Panc1 (cell line): ENCODE measurements around the gene TIMM17A. TPM values are rescaled to one million over a fixed set of nuclear protein-coding genes. Genes with fewer than 3 reads are reported as not detected.

ENCODE experiments used
- ATAC-seq: fragments of 200-7000 bp; cut with Tn5 transposase; 2 replicates; pipeline ENCODE4 v1.9.1; 2020; ENCODE audit warnings: mild to moderate bottlenecking, moderate library complexity
- BruUV-seq: library from RNA; stranded (reverse); fragments of 400-500 nt; replicated peaks from 2 replicates; lab custom pipeline; 2021; lab: Mats Ljungman, UMichigan
- CTCF ChIA-PET: fragments of 300-600 bp; sonication (Branson Sonifier 250); formaldehyde crosslinking; loops from one replicate; lab custom pipeline; 2022; ENCODE audit warnings: antibody characterized with exemption; lab: Charles Lee
- POLR2A ChIA-PET: fragments of 300-600 bp; sonication (Branson Sonifier 250); formaldehyde crosslinking; loops from one replicate; lab custom pipeline; 2022; ENCODE audit warnings: antibody characterized with exemption; lab: Charles Lee
- DNase-seq: peaks from one replicate; pipeline ENCODE4 v3.0.0-alpha.2; 2010; ENCODE audit warnings: low read depth, low spot score
- H3K27ac ChIP-seq: 2 replicates; pipeline ENCODE4 v1.5.1; 2011; ENCODE audit warnings: mild to moderate bottlenecking, low read length, inconsistent platforms
- H3K27me3 ChIP-seq: fragments of 200-500 bp; sonication (Bioruptor generic); 2 replicates; pipeline ENCODE4 v1.6.0; 2014; ENCODE audit warnings: low read length, inconsistent platforms; ENCODE audit not compliant: control insufficient read depth, insufficient read depth
- H3K36me3 ChIP-seq: fragments of 200-500 bp; sonication (Bioruptor generic); 2 replicates; pipeline ENCODE4 v1.5.1; 2014; ENCODE audit warnings: inconsistent platforms, mild to moderate bottlenecking, low read length, moderate library complexity; ENCODE audit not compliant: control insufficient read depth, insufficient read depth
- H3K4me1 ChIP-seq: 2 replicates; pipeline ENCODE4 v1.5.1; 2011; ENCODE audit warnings: inconsistent platforms, mild to moderate bottlenecking, low read length, moderate library complexity; ENCODE audit not compliant: control insufficient read depth, insufficient read depth
- H3K4me3 ChIP-seq, 2 experiments: 2 replicates each; pipeline ENCODE4 v1.5.1; 2011 to 2012; ENCODE audit warnings: low read depth in 2 of 2, low read length in 2 of 2, mild to moderate bottlenecking in 2 of 2, inconsistent platforms in 1 of 2, moderate library complexity in 1 of 2
- H3K9me3 ChIP-seq: fragments of 200-500 bp; sonication (Bioruptor generic); 2 replicates; pipeline ENCODE4 v1.5.1; 2014; ENCODE audit warnings: low read depth, mild to moderate bottlenecking, inconsistent platforms, low read length, moderate library complexity; ENCODE audit not compliant: control insufficient read depth, insufficient read depth
- CTCF ChIP-seq: fragments of 450-650 bp; IDR thresholded peaks from 2 replicates; pipeline ENCODE4 v1.5.1; 2017; ENCODE audit warnings: mild to moderate bottlenecking
- POLR2AphosphoS5 ChIP-seq: IDR thresholded peaks from 2 replicates; pipeline ENCODE4 v1.6.1; 2012; ENCODE audit warnings: mild to moderate bottlenecking, low read depth, low read length, moderate library complexity
- REST ChIP-seq, 2 experiments: IDR thresholded peaks; 2 replicates each; pipeline ENCODE4 v1.6.1; 2011 to 2012; ENCODE audit warnings: low read depth in 2 of 2, control low read depth in 1 of 2, low read length in 1 of 2, mild to moderate bottlenecking in 1 of 2, moderate library complexity in 1 of 2; ENCODE audit not compliant: insufficient read depth in 1 of 2
- SIN3A ChIP-seq: IDR thresholded peaks from 2 replicates; pipeline ENCODE4 v1.6.1; 2012; ENCODE audit warnings: low read depth, mild to moderate bottlenecking, low read length, moderate library complexity, borderline replicate concordance; ENCODE audit not compliant: insufficient read depth
- TCF7L2 ChIP-seq: IDR thresholded peaks from 2 replicates; pipeline ENCODE4 v1.6.1; 2011; ENCODE audit warnings: mild to moderate bottlenecking, low read depth, low read length, inconsistent platforms
- in situ Hi-C: cut with HindIII; loops from 2 replicates; pipeline ENCODE4 v1.10.0; 2016; ENCODE audit warnings: low sequenced_read_pairs, low pct_unique_long_range_greater_than_20kb
- intact Hi-C: fragments of 100-400 bp; cut with micrococcal nuclease; formaldehyde crosslinking; loops from one replicate; pipeline ENCODE4 v1.10.0; 2022; ENCODE audit not compliant: unreplicated experiment
- total RNA-seq: library from RNA; stranded (reverse); gene quantifications from one replicate; pipeline ENCODE4 v1.2.1, GENCODE V29; 2021; ENCODE audit not compliant: unreplicated experiment

The TIMM17A gene
- total RNA-seq, 1 experiment from 2014 or later, result 118 TPM

- in situ Hi-C loops, result no loop called here
- TF ChIP-seq SIN3A (no peak), POLR2AphosphoS5 (no peak), CTCF (no peak), REST (IDR thresholded peaks at IDR 0.05; ENCODE audit: insufficient read depth in 1 of 2, low read depth in 2 of 2, low read length in 1 of 2) (no peak), TCF7L2 (no peak)
- intact Hi-C loops, result no loop called here
Measured at GRCh38 chr1:201947697-201948008, 7.7 kb upstream of the TIMM17A start.

GRCh38 chr1:201949491-201949890 lies 5.8 kb upstream of the TIMM17A start:
- ATAC-seq (no peak), DNase-seq (no peak)
- no peaks in the 10 kb centered on the region for H3K36me3 ChIP-seq
- CTCF ChIA-PET, result interaction anchor here (0.5 to 0.7 kb wide), 3 partner anchors 316 to 937 kb away, joined by 3 to 6 read pairs (median 3); no protein-coding TSS in a partner anchor
- no peaks in the 10 kb centered on the region for H3K9me3 ChIP-seq
- POLR2A ChIA-PET, result no interaction called here
- H3K27me3 ChIP-seq, result peaks cover 7% of the 10 kb centered on the region
- BruUV-seq, result no TSS peak
- H3K4me1 ChIP-seq, result no peaks in the 10 kb centered on the region; the same call in none of the 2 replicates
- TF ChIP-seq POLR2AphosphoS5, result no peak
- TF ChIP-seq SIN3A, result no peak
- TF ChIP-seq TCF7L2, result no peak
- TF ChIP-seq CTCF, result no peak
- no peak for TF ChIP-seq REST (IDR thresholded peaks at IDR 0.05; ENCODE audit: insufficient read depth in 1 of 2, low read depth in 2 of 2, low read length in 1 of 2)
- in situ Hi-C loops, result no loop called here
- no peak overlapping the region for H3K27ac ChIP-seq
- H3K4me3 ChIP-seq, result no peak overlapping the region
- intact Hi-C loops, result no loop called here

More at GRCh38 chr1:201947697-201948008, 7.7 kb upstream of the TIMM17A start:
- Histone ChIP-seq H3K4me1 (no peaks in the 10 kb centered on the region; the same call in 1 of the 2 replicates), H3K27me3 (peaks cover 7% of the 10 kb centered on the region), H3K27ac (no peak overlapping the region), H3K9me3 (no peaks in the 10 kb centered on the region), H3K36me3 (no peaks in the 10 kb centered on the region), H3K4me3 (no peak overlapping the region)
- no TSS peak for BruUV-seq
- DNase-seq (no peak), ATAC-seq (no peak; the same call in 1 of the 2 replicates)
- ChIA-PET POLR2A (no interaction called here), CTCF (no interaction called here)
